ENCODE data around the gene ABR.
"Not testable (repeated sequence)": the region's sequence is repeated elsewhere in the genome, so short reads cannot be mapped to it uniquely, and the experiment has no call there.

Gene ABR

GRCh38 chr17:1050996-1051925 lies 128.5 kb downstream of the ABR start:
- no peak overlapping the region for H3K4me3 ChIP-seq (ENCODE audit: low read depth, low read length)
- TF ChIP-seq, protein P1, sequence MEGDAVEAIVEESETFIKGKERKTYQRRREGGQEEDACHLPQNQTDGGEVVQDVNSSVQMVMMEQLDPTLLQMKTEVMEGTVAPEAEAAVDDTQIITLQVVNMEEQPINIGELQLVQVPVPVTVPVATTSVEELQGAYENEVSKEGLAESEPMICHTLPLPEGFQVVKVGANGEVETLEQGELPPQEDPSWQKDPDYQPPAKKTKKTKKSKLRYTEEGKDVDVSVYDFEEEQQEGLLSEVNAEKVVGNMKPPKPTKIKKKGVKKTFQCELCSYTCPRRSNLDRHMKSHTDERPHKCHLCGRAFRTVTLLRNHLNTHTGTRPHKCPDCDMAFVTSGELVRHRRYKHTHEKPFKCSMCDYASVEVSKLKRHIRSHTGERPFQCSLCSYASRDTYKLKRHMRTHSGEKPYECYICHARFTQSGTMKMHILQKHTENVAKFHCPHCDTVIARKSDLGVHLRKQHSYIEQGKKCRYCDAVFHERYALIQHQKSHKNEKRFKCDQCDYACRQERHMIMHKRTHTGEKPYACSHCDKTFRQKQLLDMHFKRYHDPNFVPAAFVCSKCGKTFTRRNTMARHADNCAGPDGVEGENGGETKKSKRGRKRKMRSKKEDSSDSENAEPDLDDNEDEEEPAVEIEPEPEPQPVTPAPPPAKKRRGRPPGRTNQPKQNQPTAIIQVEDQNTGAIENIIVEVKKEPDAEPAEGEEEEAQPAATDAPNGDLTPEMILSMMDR (IDR thresholded peaks at IDR 0.05; ENCODE audit: borderline replicate concordance, insufficient read depth, low read depth, low read length), result no peak

GRCh38 chr17:1050246-1050995 lies 129.4 kb downstream of the ABR start:
- TF ChIP-seq, protein P1 (IDR thresholded peaks at IDR 0.05; ENCODE audit: borderline replicate concordance, insufficient read depth, low read depth, low read length), result no peak
- H3K4me3 ChIP-seq (ENCODE audit: low read depth, low read length), result no peak overlapping the region

DNA sequence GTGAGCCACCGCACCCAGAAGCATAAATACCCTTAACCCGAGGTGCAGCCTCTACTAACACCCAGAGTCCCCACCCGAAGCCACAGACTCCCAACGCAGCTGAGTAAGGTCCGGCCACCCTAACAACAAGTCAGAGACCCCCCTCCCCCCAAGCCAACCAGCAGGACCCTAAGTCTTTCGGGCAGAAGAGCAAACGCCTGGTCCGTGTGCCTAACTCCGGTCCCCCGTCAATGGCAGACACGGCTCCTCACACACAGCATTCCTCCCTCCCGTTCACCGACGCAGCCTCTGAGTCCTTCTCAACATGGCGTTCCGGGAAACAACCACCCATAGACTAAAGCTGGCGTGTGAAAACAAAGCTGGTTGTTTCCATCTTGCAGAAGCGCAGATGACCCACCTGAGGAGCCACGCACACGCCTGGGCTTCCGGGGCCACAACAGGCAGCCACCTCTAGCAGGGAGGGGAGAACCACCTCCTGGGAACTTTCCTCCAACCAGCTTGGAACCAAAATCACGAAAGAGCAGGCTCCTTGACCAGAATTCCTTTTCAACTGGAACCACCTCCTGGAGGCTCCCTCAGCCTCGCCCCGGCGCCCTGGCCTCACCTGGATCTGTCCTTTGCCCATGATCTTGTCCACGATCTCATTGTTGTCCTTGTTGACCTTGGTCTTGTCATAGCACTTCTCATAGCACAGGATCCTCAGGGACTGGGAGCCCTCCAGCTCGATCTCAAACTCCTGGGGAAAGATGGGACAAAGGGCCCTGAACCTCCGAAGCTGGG lies 130.1 kb downstream of the ABR start:
- no peak overlapping the region for H3K4me3 ChIP-seq (ENCODE audit: low read depth, low read length)

DNA sequence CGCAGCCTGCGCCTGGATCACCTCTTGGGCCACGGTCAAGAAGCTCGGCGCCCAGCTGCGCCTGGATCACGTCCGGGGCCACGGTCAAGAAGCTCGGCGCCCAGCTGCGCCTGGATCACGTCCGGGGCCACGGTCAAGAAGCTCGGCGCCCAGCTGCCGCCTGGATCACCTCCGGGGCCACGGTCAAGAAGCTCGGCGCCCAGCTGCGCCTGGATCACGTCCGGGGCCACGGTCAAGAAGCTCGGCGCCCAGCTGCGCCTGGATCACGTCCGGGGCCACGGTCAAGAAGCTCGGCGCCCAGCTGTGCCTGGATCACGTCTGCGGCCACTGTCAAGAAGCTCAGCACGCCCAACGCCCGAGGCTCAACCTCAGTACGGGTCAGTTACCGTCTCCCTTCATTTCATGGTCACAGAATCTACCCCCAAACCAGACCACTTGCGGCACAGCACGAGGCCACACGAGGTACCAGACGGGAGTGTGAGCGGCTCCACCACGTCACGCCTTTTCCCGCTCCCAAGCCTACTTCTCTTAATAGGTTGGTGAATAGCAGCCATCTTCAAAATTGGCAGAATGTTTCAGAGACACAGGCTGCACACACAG lies 131.2 kb downstream of the ABR start:
- not testable (repeated sequence) for H3K4me3 ChIP-seq (ENCODE audit: low read depth, low read length)

More for the DNA sequence above, 130.1 kb downstream of the ABR start:
- TF ChIP-seq, protein P1 (IDR thresholded peaks at IDR 0.05; ENCODE audit: borderline replicate concordance, insufficient read depth, low read depth, low read length), result no peak

- TF ChIP-seq, protein P1 (IDR thresholded peaks at IDR 0.05; ENCODE audit: borderline replicate concordance, insufficient read depth, low read depth, low read length), result no peak
- no peak overlapping the region for H3K4me3 ChIP-seq (ENCODE audit: low read depth, low read length)
These were observed 131.8 kb downstream of the ABR start for GRCh38 chr17:1047879-1048470.

DNA sequence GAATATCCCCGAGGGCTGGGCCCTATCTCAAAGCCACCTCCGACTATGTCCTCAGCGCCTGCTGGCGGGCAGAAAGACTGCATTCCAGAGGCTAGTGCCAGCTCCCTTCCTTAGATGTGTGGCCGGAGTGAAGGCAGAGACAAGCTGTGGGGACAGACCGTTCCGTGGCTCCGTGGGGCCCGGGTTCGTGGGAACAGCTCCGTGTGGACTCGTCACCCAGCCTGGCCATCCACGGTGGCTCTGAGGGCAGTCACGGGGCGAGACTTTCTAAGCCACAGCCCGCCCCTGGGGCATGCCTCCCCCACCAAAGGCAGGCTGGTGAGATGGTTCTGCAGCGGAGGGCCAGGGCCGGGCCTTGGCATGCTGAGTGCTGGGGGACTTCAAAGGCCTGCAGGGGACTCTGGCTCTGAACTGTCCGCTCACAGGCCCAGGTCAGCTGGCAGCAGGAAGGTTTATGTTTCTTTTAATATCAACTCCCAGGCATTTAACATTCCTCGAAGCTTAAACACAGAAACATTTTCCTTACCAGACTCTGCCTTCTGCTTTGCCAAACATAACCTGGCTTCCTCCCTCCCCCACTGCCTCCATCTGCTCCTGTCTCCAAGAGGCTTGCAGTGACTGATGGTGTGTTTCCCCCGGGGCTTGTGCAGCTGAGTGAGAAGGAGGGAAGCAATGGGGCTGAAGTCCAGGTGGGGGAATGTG lies 132.5 kb downstream of the ABR start:
- H3K4me3 ChIP-seq (ENCODE audit: low read depth, low read length), result no peak overlapping the region
- TF ChIP-seq, protein P1 (IDR thresholded peaks at IDR 0.05; ENCODE audit: borderline replicate concordance, insufficient read depth, low read depth, low read length), result no peak

Measured in GM12875 (cell line).